BLaER1 treated with 17β-estradiol and CSF1 and Interleukin-3, amounts not matched to agents 10 nM and 100 nM (cell line): ENCODE data around the gene LSP1.

ENCODE experiments used
- H3K27ac ChIP-seq, 11 experiments: shearing (Covaris generic); formaldehyde crosslinking; 2 replicates each; pipeline ENCODE4 v1.8.1; 2022
- H3K27me3 ChIP-seq, 11 experiments: shearing (Covaris generic); formaldehyde crosslinking; 2 replicates each; pipeline ENCODE4 v1.8.1; 2022
- H3K36me3 ChIP-seq, 11 experiments: shearing (Covaris generic); formaldehyde crosslinking; 2 replicates each; pipeline ENCODE4 v1.8.1; 2022
- H3K4me1 ChIP-seq, 10 experiments: shearing (Covaris generic); formaldehyde crosslinking; 2 replicates each; pipeline ENCODE4 v1.8.1; 2022
- H3K4me2 ChIP-seq, 11 experiments: shearing (Covaris generic); formaldehyde crosslinking; 2 replicates each; pipeline ENCODE4 v1.8.1; 2022
- H3K4me3 ChIP-seq, 10 experiments: shearing (Covaris generic); formaldehyde crosslinking; 2 replicates each; pipeline ENCODE4 v1.8.1; 2022
- H3K9ac ChIP-seq, 11 experiments: shearing (Covaris generic); formaldehyde crosslinking; 2 replicates each; pipeline ENCODE4 v1.8.1; 2022
- H3K9me3 ChIP-seq, 11 experiments: shearing (Covaris generic); formaldehyde crosslinking; replicated peaks in 1 of 11; 2 replicates each; pipeline ENCODE4 v1.8.1; 2022
- H4K20me1 ChIP-seq, 11 experiments: shearing (Covaris generic); formaldehyde crosslinking; 2 replicates each; pipeline ENCODE4 v1.8.1; 2022
- Cebpa-rat ChIP-seq, 11 experiments: shearing (Covaris generic); IDR thresholded peaks; 2 replicates each; pipeline ENCODE4 v1.8.1; 2022

LSP1 gene

DNA sequence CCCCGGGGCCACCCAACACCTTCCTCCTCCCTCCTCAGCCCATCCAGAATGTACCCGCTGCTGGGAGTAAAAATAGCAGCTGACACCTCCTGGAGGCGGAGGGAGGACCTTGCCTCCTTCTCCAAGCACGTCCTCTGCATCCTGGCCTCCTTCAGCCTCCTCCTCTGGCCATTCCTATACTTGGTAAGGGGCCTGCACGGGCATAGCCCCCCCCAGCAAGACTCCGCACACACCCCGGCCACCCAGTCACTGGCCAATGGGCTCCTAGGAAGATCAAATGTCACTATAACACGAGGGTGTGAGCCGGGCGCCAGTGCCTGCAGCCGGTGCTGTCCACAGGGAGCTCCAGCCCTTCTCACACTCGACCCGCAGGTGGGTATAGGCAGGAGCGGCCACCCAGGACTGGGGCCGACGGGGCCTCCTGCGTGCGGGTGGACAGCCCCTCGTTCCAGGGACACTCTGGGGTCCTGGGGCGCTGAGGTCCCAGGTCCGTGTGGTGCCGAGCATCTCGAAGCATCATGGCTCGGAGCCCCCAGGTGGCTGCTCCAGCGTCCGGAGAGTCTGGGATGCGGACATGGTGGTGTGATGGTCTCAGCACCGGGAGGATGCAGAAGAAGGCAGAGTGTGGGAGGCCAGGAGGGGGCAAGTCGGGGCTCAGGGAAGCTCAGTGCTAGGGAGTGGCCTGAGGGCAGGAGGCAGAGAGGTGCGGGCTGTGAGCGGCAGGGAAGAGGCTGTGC is 66.7 kb downstream of the LSP1 start, which contains the start of gene TNNT3:
Gene TNNT3 (plus strand): TSS at position 313 of the 737 bp plus-strand sequence. CDS start 3,172 bp downstream, outside the sequence.
- Histone ChIP-seq H3K9ac (no peak within 1 kb of the TSS), H3K27me3 (no peaks in the 10 kb centered on the region), H3K4me1 (peaks cover 0 to 78% (median 64%) of the 10 kb centered on the region in 10 experiments; a peak in 18 of 20 replicates), H3K27ac (no peak within 1 kb of the TSS), H3K4me2 (peak within 1 kb of the TSS in 9 of 11 experiments; percentile 20 to 84 (median 44); a peak in 12 of 22 replicates), H3K4me3 (no peak within 1 kb of the TSS), H4K20me1 (no peaks in the 10 kb centered on the region), H3K36me3 (no peaks in the 10 kb centered on the region), H3K9me3 (no peaks in the 10 kb centered on the region)
- TF ChIP-seq Cebpa-rat (IDR thresholded peaks at IDR 0.05) = no peak

DNA sequence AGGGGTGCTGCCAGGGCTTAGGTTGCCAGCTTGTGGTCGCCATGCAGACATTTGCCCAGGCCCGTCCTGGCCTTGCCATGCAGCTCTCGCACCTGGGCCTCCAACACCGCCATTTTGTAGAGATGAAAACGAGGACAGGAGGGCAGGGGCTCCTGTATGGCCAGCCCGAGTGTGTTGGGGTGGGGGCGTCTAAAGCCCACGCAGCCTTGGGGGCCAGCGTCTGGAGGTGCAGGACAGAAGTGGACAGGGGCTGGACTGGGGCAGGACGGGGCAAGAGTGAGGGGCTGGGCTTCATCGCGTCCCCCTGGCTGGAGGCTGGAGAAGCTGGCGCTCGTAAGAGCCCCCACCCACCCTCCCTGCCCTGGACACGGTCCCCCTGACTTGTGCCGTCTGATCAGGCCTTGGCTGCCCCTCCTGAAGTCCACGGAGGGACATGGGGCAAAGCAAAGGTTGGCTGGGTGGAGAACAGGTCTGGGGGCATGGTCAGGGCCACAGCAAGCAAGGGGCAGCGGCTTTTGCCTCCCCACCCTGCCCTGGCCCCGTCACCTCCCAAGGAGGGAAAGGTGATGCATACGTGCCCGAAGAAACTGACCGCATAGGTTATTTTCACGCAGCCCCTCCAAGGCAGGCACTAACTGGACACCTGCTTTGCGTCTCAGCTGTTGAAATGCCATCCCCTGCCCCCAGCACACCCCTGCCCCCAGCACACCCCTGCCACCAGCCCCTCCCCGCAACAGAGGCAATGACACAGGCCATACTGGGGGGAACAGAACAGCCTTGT is 67.4 kb downstream of the LSP1 start:
- Histone ChIP-seq H3K4me2 (peak overlapping the region in 8 of 11 experiments; percentile 51 to 84 (median 68); a peak in 16 of 22 replicates), H3K27me3 (no peaks in the 10 kb centered on the region), H3K36me3 (no peaks in the 10 kb centered on the region), H3K9me3 (no peaks in the 10 kb centered on the region), H3K27ac (no peak overlapping the region), H3K4me3 (no peak overlapping the region), H3K4me1 (peaks cover 0 to 78% (median 64%) of the 10 kb centered on the region in 10 experiments; a peak in 18 of 20 replicates), H3K9ac (no peak overlapping the region), H4K20me1 (no peaks in the 10 kb centered on the region)
- TF ChIP-seq Cebpa-rat (IDR thresholded peaks at IDR 0.05) = no peak

- TF ChIP-seq Cebpa-rat (IDR thresholded peaks at IDR 0.05) = no peak
- Histone ChIP-seq H3K4me3 (no peak overlapping the region), H4K20me1 (no peaks in the 10 kb centered on the region), H3K9ac (peak overlapping the region in 3 of 11 experiments; percentile 2 to 25 (median 7); a peak in 1 of 22 replicates), H3K27ac (0 out of 22 replicates have a peak overlapping the region, but pooled peaks of 1 of the 11 experiments have one; percentile 9), H3K4me2 (peak overlapping the region in 10 of 11 experiments; percentile 44 to 84 (median 66); a peak in 20 of 22 replicates), H3K36me3 (no peaks in the 10 kb centered on the region), H3K4me1 (peaks cover 0 to 76% (median 63%) of the 10 kb centered on the region in 10 experiments; a peak in 18 of 20 replicates), H3K9me3 (no peaks in the 10 kb centered on the region), H3K27me3 (no peaks in the 10 kb centered on the region)
Measured at GRCh38 chr11:1920909-1921573, 68.2 kb downstream of the LSP1 start.

- Histone ChIP-seq H3K4me1 (peaks cover 0 to 70% (median 61%) of the 10 kb centered on the region in 10 experiments; a peak in 18 of 20 replicates), H3K27me3 (no peaks in the 10 kb centered on the region), H3K4me2 (peak overlapping the region in 10 of 11 experiments; percentile 44 to 84 (median 66); a peak in 18 of 22 replicates), H3K9me3 (no peaks in the 10 kb centered on the region), H3K9ac (peak overlapping the region in 3 of 11 experiments; percentile 2 to 25 (median 7); a peak in 1 of 22 replicates), H3K27ac (peak overlapping the region in 2 of 11 experiments; percentile 8 to 9; a peak in 1 of 22 replicates), H3K36me3 (no peaks in the 10 kb centered on the region), H3K4me3 (no peak overlapping the region), H4K20me1 (no peaks in the 10 kb centered on the region)
- TF ChIP-seq Cebpa-rat (IDR thresholded peaks at IDR 0.05) = no peak
Measured at GRCh38 chr11:1921574-1922141, 68.8 kb downstream of the LSP1 start.

DNA sequence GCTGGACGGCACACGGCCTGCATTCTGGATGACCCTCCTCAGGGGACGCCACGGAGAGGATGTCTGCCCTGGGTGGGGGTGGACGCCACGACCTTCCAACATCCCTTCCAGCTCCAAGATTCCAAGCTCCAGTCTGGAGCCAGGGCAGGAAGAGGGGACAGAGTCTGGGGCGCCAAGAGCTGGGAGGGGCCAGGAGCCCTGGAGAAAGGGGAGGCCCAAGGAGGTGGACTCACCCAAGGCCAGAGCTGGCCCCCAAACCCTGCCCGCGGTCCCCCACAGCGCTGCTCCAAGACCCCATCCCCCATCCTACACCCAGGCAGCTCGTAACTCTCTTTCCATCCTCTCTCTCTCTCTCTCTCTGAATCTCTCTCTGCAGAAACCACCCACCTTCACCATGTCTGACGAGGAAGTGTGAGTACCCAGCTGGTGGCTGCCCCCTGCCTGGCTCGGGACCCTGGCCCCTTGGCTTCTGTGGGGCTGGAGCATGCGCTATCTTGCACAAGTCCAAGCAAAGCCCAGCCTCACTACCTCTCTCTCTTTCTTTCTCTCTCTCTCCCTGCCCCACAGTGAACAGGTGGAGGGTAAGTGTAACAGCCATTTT is 69.7 kb downstream of the LSP1 start:
- peak overlapping the region in 1 of 11 experiments; percentile 25; a peak in 2 of 22 replicates for H3K27ac ChIP-seq

GRCh38 chr11:1923201-1923956 is 70.5 kb downstream of the LSP1 start:
- no peak overlapping the region for H3K4me3 ChIP-seq
- H3K27ac ChIP-seq = peak overlapping the region in 1 of 11 experiments; percentile 25; a peak in 2 of 22 replicates
- H3K36me3 ChIP-seq = no peaks in the 10 kb centered on the region
- H3K9me3 ChIP-seq = no peaks in the 10 kb centered on the region
- no peak overlapping the region; a peak in 1 of 22 replicates for H3K9ac ChIP-seq
- no peaks in the 10 kb centered on the region for H3K27me3 ChIP-seq
- peak overlapping the region in 8 of 11 experiments; percentile 46 to 84 (median 68); a peak in 15 of 22 replicates for H3K4me2 ChIP-seq
- H4K20me1 ChIP-seq = no peaks in the 10 kb centered on the region
- peaks cover 0 to 59% (median 46%) of the 10 kb centered on the region in 10 experiments; a peak in 18 of 20 replicates for H3K4me1 ChIP-seq
- no peak for TF ChIP-seq Cebpa-rat (IDR thresholded peaks at IDR 0.05)

More for the DNA sequence above, 69.7 kb downstream of the LSP1 start:
- Histone ChIP-seq H3K4me1 (peaks cover 0 to 67% (median 54%) of the 10 kb centered on the region in 10 experiments; a peak in 18 of 20 replicates), H3K4me2 (peak overlapping the region in 8 of 11 experiments; percentile 51 to 84 (median 68); a peak in 16 of 22 replicates), H4K20me1 (no peaks in the 10 kb centered on the region), H3K9me3 (no peaks in the 10 kb centered on the region), H3K27me3 (no peaks in the 10 kb centered on the region), H3K36me3 (no peaks in the 10 kb centered on the region), H3K4me3 (no peak overlapping the region), H3K9ac (no peak overlapping the region; a peak in 1 of 22 replicates)
- no peak for TF ChIP-seq Cebpa-rat (IDR thresholded peaks at IDR 0.05)

GRCh38 chr11:1924181-1924580 is 71.3 kb downstream of the LSP1 start:
- Histone ChIP-seq H3K27ac (no peak overlapping the region), H3K36me3 (no peaks in the 10 kb centered on the region), H3K9ac (no peak overlapping the region), H4K20me1 (no peaks in the 10 kb centered on the region), H3K4me3 (no peak overlapping the region), H3K4me2 (no peak overlapping the region), H3K27me3 (no peaks in the 10 kb centered on the region), H3K4me1 (peaks cover 0 to 51% (median 39%) of the 10 kb centered on the region in 10 experiments; a peak in 18 of 20 replicates), H3K9me3 (no peaks in the 10 kb centered on the region)
- TF ChIP-seq Cebpa-rat (IDR thresholded peaks at IDR 0.05) = no peak
